GM23338 (cell line): ENCODE results near the gene ITPKA. TPM values are rescaled to one million over a fixed set of nuclear protein-coding genes. Genes with fewer than 3 reads are reported as not detected.

ENCODE experiments used
- ATAC-seq: fragments of 200-7000 bp; cut with Tn5 transposase; 3 replicates; pipeline ENCODE4 v1.9.1; 2020
- DNase-seq: peaks from one replicate; pipeline ENCODE4 v3.0.0-alpha.2; 2015; ENCODE audit warnings: low spot score
- H2AFZ ChIP-seq: fragments of 200-600 bp; sonication (generic); 2 replicates; pipeline ENCODE4 v1.8.0; 2016; ENCODE audit warnings: antibody characterized with exemption, mild to moderate bottlenecking, moderate library complexity
- H3F3A ChIP-seq: fragments of 200-600 bp; sonication (generic); replicated peaks from 2 replicates; pipeline ENCODE4 v1.8.0; 2017; ENCODE audit warnings: antibody characterized with exemption, mixed run types, low read depth
- H3K27ac ChIP-seq: fragments of 200-600 bp; sonication (generic); 2 replicates; pipeline ENCODE4 v1.6.1; 2016; ENCODE audit warnings: low read depth
- H3K27me3 ChIP-seq: fragments of 200-600 bp; sonication (generic); 2 replicates; pipeline ENCODE4 v1.8.0; 2016; ENCODE audit warnings: mild to moderate bottlenecking, mixed run types, moderate library complexity; ENCODE audit not compliant: insufficient read depth
- H3K36me3 ChIP-seq: fragments of 200-600 bp; sonication (generic); 2 replicates; pipeline ENCODE4 v1.8.0; 2016; ENCODE audit warnings: mild to moderate bottlenecking; ENCODE audit not compliant: insufficient read depth
- H3K4me1 ChIP-seq: fragments of 200-600 bp; sonication (generic); 2 replicates; pipeline ENCODE4 v1.8.0; 2016; ENCODE audit warnings: mild to moderate bottlenecking, moderate library complexity; ENCODE audit not compliant: insufficient read depth
- H3K4me2 ChIP-seq: fragments of 200-600 bp; sonication (generic); 2 replicates; pipeline ENCODE4 v1.7.1; 2017; ENCODE audit warnings: mixed run types
- H3K4me3 ChIP-seq: fragments of 200-600 bp; sonication (generic); 2 replicates; pipeline ENCODE4 v1.6.1; 2016; ENCODE audit warnings: mixed run types
- H3K79me2 ChIP-seq: fragments of 200-600 bp; sonication (generic); replicated peaks from 2 replicates; pipeline ENCODE4 v1.8.0; 2017; ENCODE audit warnings: mild to moderate bottlenecking; ENCODE audit not compliant: insufficient read depth
- H3K9me2 ChIP-seq: fragments of 200-600 bp; sonication (generic); 2 replicates; pipeline ENCODE4 v1.8.0; 2017; ENCODE audit not compliant: insufficient read depth
- H4K20me1 ChIP-seq: fragments of 200-600 bp; sonication (generic); replicated peaks from 2 replicates; pipeline ENCODE4 v1.8.0; 2017; ENCODE audit warnings: mild to moderate bottlenecking; ENCODE audit not compliant: insufficient read depth
- H3K27ac Mint-ChIP-seq: 2 replicates; pipeline ENCODE4 v1.8.0; 2020; ENCODE audit warnings: inconsistent platforms, mild to moderate bottlenecking, moderate library complexity, mixed read lengths
- H3K27me3 Mint-ChIP-seq: 3 replicates; pipeline ENCODE4 v1.8.0; 2022; ENCODE audit warnings: low read depth, mild to moderate bottlenecking, moderate library complexity, mixed read lengths, inconsistent platforms; ENCODE audit not compliant: insufficient read depth, poor library complexity
- H3K36me3 Mint-ChIP-seq: 3 replicates; pipeline ENCODE4 v1.8.0; 2021; ENCODE audit warnings: low read depth, mild to moderate bottlenecking, inconsistent platforms, moderate library complexity, mixed read lengths
- H3K4me1 Mint-ChIP-seq: 3 replicates; pipeline ENCODE4 v1.8.0; 2020; ENCODE audit warnings: mild to moderate bottlenecking, inconsistent platforms, mixed read lengths
- H3K4me3 Mint-ChIP-seq: 3 replicates; pipeline ENCODE4 v1.8.0; 2021; ENCODE audit warnings: moderate library complexity, mild to moderate bottlenecking, inconsistent platforms, mixed read lengths
- H3K9me3 Mint-ChIP-seq: 3 replicates; pipeline ENCODE4 v1.8.0; 2020; ENCODE audit warnings: moderate library complexity, mild to moderate bottlenecking, inconsistent platforms, mixed read lengths
- EZH2 ChIP-seq: fragments of 200-600 bp; sonication (generic); IDR thresholded peaks from one replicate; pipeline ENCODE4 v1.8.0; 2017; ENCODE audit warnings: antibody characterized with exemption, mild to moderate bottlenecking, low read depth; ENCODE audit not compliant: unreplicated experiment
- JUNB ChIP-seq: IDR thresholded peaks from one replicate; pipeline ENCODE4 v1.6.1; 2016; ENCODE audit warnings: antibody characterized with exemption; ENCODE audit not compliant: unreplicated experiment
- ZNF114 ChIP-seq: fragments of 250-450 bp; sonication (Bioruptor Pico); IDR thresholded peaks from 2 replicates; pipeline ENCODE4 v1.5.0; 2020; ENCODE audit warnings: mild to moderate bottlenecking, moderate library complexity
- polyA plus RNA-seq: library from polyadenylated mRNA; unstranded; fragments of >200 nt; fragmentation: Nextera tagmentation; extraction: Ambion mirVana; gene quantifications from 2 replicates; pipeline ENCODE4 v1.2.1, GENCODE V29; 2016
- total RNA-seq: library from RNA; depleted of rRNA; stranded (reverse); fragments of >200 nt; shearing (Covaris generic); gene quantifications from 2 replicates; pipeline ENCODE4 v1.2.3, GENCODE V29; 2014
- TF ChIP-seq, protein P1 (sequence below): fragments of 250-450 bp; sonication (Bioruptor Pico); IDR thresholded peaks from 2 replicates; pipeline ENCODE4 v1.5.0; 2020; ENCODE audit warnings: mild to moderate bottlenecking, moderate library complexity
- TF ChIP-seq, protein P2 (sequence below): IDR thresholded peaks from 2 replicates; pipeline ENCODE4 v1.6.1; 2016; ENCODE audit warnings: antibody characterized with exemption

Gene ITPKA
- total and polyA plus RNA-seq, 2 experiments from 2014 or later, result 0.55 to 2.1 TPM

DNA sequence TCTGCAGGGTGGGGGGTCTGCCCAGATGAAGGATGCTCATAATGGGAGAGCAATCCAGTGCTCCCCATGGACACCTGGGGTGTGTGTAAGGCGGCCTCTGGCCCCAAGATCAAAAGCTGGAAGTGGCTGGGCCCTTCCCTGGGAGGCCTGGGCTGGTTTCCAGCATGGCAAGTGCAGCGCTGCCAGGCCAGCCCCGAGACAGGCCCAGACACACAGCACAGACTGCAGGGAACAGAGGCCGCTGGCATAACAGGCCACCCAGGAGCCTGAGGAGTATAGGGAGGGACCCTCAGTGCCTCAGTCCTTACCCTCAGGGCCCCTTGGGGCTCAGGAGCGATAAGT lies 10.0 kb downstream of the ITPKA start (continued):
- TF ChIP-seq, protein P1, sequence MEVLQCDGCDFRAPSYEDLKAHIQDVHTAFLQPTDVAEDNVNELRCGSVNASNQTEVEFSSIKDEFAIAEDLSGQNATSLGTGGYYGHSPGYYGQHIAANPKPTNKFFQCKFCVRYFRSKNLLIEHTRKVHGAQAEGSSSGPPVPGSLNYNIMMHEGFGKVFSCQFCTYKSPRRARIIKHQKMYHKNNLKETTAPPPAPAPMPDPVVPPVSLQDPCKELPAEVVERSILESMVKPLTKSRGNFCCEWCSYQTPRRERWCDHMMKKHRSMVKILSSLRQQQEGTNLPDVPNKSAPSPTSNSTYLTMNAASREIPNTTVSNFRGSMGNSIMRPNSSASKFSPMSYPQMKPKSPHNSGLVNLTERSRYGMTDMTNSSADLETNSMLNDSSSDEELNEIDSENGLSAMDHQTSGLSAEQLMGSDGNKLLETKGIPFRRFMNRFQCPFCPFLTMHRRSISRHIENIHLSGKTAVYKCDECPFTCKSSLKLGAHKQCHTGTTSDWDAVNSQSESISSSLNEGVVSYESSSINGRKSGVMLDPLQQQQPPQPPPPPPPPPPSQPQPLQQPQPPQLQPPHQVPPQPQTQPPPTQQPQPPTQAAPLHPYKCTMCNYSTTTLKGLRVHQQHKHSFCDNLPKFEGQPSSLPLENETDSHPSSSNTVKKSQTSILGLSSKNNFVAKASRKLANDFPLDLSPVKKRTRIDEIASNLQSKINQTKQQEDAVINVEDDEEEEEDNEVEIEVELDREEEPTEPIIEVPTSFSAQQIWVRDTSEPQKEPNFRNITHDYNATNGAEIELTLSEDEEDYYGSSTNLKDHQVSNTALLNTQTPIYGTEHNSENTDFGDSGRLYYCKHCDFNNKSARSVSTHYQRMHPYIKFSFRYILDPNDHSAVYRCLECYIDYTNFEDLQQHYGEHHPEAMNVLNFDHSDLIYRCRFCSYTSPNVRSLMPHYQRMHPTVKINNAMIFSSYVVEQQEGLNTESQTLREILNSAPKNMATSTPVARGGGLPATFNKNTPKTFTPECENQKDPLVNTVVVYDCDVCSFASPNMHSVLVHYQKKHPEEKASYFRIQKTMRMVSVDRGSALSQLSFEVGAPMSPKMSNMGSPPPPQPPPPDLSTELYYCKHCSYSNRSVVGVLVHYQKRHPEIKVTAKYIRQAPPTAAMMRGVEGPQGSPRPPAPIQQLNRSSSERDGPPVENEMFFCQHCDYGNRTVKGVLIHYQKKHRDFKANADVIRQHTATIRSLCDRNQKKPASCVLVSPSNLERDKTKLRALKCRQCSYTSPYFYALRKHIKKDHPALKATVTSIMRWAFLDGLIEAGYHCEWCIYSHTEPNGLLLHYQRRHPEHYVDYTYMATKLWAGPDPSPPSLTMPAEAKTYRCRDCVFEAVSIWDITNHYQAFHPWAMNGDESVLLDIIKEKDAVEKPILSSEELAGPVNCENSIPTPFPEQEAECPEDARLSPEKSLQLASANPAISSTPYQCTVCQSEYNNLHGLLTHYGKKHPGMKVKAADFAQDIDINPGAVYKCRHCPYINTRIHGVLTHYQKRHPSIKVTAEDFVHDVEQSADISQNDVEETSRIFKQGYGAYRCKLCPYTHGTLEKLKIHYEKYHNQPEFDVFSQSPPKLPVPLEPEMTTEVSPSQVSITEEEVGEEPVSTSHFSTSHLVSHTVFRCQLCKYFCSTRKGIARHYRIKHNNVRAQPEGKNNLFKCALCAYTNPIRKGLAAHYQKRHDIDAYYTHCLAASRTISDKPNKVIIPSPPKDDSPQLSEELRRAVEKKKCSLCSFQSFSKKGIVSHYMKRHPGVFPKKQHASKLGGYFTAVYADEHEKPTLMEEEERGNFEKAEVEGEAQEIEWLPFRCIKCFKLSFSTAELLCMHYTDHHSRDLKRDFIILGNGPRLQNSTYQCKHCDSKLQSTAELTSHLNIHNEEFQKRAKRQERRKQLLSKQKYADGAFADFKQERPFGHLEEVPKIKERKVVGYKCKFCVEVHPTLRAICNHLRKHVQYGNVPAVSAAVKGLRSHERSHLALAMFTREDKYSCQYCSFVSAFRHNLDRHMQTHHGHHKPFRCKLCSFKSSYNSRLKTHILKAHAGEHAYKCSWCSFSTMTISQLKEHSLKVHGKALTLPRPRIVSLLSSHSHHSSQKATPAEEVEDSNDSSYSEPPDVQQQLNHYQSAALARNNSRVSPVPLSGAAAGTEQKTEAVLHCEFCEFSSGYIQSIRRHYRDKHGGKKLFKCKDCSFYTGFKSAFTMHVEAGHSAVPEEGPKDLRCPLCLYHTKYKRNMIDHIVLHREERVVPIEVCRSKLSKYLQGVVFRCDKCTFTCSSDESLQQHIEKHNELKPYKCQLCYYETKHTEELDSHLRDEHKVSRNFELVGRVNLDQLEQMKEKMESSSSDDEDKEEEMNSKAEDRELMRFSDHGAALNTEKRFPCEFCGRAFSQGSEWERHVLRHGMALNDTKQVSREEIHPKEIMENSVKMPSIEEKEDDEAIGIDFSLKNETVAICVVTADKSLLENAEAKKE (CRISPR knock-in tag), result no peak
- TF ChIP-seq EZH2 (peak; percentile 19), ZNF114 (no peak), JUNB (no peak)

DNA sequence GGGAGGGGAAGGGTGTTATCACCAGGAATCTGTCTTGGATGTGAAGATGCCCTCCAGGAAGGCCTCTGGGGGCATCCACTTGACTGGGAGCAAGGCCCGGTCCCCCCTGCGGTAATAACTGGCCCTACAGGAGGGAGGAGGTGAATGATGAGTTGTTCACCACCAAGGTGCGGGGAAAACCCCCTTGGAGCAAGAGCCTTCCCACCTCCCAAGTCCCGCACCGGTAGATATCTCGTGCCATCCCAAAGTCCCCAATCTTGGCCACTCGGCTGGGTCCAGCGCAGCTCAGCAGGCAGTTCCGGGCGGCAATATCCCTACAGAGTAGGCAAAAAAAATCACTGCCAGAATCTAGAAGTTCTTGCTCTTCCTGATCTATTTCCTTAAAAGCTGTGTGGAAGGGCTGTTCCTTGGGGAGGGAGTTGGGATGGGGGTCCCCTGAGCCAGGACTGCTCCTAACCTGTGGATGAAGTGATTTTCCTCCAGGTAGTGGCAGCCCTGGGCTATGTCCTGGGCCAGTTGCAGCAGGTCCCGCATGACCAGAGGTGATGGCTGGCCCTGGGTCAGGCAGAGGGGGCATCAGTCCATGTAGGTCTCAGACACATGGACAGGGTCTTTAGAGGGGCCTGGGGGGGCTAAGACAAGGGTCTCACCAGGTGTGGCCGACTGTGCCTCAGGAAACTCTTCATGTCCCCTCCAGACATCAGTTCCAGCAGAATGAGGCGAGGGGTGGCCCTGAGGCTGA lies 11.2 kb downstream of the ITPKA start:
- Histone ChIP-seq H3K27me3 (peaks cover 99% of the 10 kb centered on the region), H4K20me1 (peaks cover 12% of the 10 kb centered on the region; the same call in 1 of the 2 replicates), H3K4me3 (no peak overlapping the region), H2AFZ (no peak overlapping the region), H3K9me2 (no peaks in the 10 kb centered on the region), H3K4me2 (no peak overlapping the region), H3F3A (peaks cover 11% of the 10 kb centered on the region; the same call in 1 of the 2 replicates), H3K79me2 (no peaks in the 10 kb centered on the region), H3K4me1 (peaks cover 13% of the 10 kb centered on the region), H3K36me3 (no peaks in the 10 kb centered on the region), H3K27ac (no peak overlapping the region)
- DNase-seq (no peak), ATAC-seq (no peak)
- H3K27ac Mint-ChIP-seq, result no peak overlapping the region
- TF ChIP-seq, protein P2, sequence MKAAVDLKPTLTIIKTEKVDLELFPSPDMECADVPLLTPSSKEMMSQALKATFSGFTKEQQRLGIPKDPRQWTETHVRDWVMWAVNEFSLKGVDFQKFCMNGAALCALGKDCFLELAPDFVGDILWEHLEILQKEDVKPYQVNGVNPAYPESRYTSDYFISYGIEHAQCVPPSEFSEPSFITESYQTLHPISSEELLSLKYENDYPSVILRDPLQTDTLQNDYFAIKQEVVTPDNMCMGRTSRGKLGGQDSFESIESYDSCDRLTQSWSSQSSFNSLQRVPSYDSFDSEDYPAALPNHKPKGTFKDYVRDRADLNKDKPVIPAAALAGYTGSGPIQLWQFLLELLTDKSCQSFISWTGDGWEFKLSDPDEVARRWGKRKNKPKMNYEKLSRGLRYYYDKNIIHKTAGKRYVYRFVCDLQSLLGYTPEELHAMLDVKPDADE, result no peak
- peaks cover 82% of the 10 kb centered on the region for H3K27me3 Mint-ChIP-seq
- no peak overlapping the region; the same call in 2 of the 3 replicates for H3K4me3 Mint-ChIP-seq
- H3K36me3 Mint-ChIP-seq, result no peaks in the 10 kb centered on the region
- peaks cover 8% of the 10 kb centered on the region; the same call in 2 of the 3 replicates for H3K4me1 Mint-ChIP-seq
- no peaks in the 10 kb centered on the region; the same call in 2 of the 3 replicates for H3K9me3 Mint-ChIP-seq
